ENCODE measurements around the gene CABP7. TPM values are rescaled to one million over a fixed set of nuclear protein-coding genes. Genes with fewer than 3 reads are reported as not detected.

The CABP7 gene
- total RNA-seq, 1 experiment from 2014 or later: not detected

GRCh38 chr22:29712119-29712518 is 7.7 kb upstream of the CABP7 start:
- no TSS peak for BruUV-seq (replicated peaks)
- intact Hi-C loops (cut with micrococcal nuclease): no loop called here
- H3K9ac ChIP-seq (ENCODE audit: low read length): no peak overlapping the region
- DNase-seq (ENCODE audit: low read depth, low spot score) (no peak), ATAC-seq (no peak)
- no peaks in the 10 kb centered on the region for H3K79me2 ChIP-seq (ENCODE audit: insufficient read depth, low read length)
- H3K4me2 ChIP-seq (ENCODE audit: low read length): no peak overlapping the region
- H3K9me3 ChIP-seq (ENCODE audit: control insufficient read depth in 1 of 2, insufficient read depth in 1 of 2, low read depth in 1 of 2, low read length in 2 of 2): no peaks in the 10 kb centered on the region
- H2AFZ ChIP-seq (ENCODE audit: low read depth, low read length, poor library complexity, severe bottlenecking): no peak overlapping the region
- H3K4me1 ChIP-seq (ENCODE audit: control insufficient read depth in 1 of 2, insufficient read depth in 2 of 2, low read length in 2 of 2): no peaks in the 10 kb centered on the region
- CTCF ChIA-PET: interaction anchor here (1.3 kb wide), 1 partner anchor 11 kb away, joined by 4 read pairs; no protein-coding TSS in a partner anchor
- no peak overlapping the region for H3K27ac ChIP-seq (ENCODE audit: low read depth, low read length)
- POLR2A ChIA-PET: no interaction called here
- no peak overlapping the region for H3K4me3 ChIP-seq (replicated peaks in 1 of 2; ENCODE audit: low read depth in 1 of 2, low read length in 2 of 2)
- H3K9me2 ChIP-seq (ENCODE audit: insufficient read depth): no peaks in the 10 kb centered on the region
- RAD21 ChIA-PET (ENCODE audit: low non-redundant PET in 1 of 2, low total read pairs in 2 of 2, uncharacterized antibody in 2 of 2, unreplicated experiment in 2 of 2): no interaction called here
- no peaks in the 10 kb centered on the region for H3K27me3 ChIP-seq (ENCODE audit: insufficient read depth, low read length)
- no peaks in the 10 kb centered on the region for H3K36me3 ChIP-seq (ENCODE audit: control insufficient read depth in 1 of 2, insufficient read depth in 2 of 2, low read length in 2 of 2)
- no peak for TF ChIP-seq CEBPB (IDR thresholded peaks at IDR 0.05; ENCODE audit: low read depth)
- TF ChIP-seq, protein P1, sequence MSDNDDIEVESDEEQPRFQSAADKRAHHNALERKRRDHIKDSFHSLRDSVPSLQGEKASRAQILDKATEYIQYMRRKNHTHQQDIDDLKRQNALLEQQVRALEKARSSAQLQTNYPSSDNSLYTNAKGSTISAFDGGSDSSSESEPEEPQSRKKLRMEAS (IDR thresholded peaks at IDR 0.05): no peak
- no peak for TF ChIP-seq ZNF274 (IDR thresholded peaks at IDR 0.05; ENCODE audit: low read depth, low read length)
- no peak for TF ChIP-seq EGR1 (IDR thresholded peaks at IDR 0.05; ENCODE audit: low read depth)
- no peak for TF ChIP-seq SRF (IDR thresholded peaks at IDR 0.05; ENCODE audit: low read depth)
- TF ChIP-seq POLR2A (IDR thresholded peaks at IDR 0.05; ENCODE audit: borderline replicate concordance, extremely low read depth, insufficient read depth, insufficient read length): no peak
- TF ChIP-seq, protein P2, sequence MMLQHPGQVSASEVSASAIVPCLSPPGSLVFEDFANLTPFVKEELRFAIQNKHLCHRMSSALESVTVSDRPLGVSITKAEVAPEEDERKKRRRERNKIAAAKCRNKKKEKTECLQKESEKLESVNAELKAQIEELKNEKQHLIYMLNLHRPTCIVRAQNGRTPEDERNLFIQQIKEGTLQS (IDR thresholded peaks at IDR 0.05): no peak
- no peak for TF ChIP-seq TCF7L2 (IDR thresholded peaks at IDR 0.05; ENCODE audit: borderline replicate concordance, extremely low read depth, insufficient read depth, insufficient read length)
- no peak for TF ChIP-seq REST (IDR thresholded peaks at IDR 0.05; ENCODE audit: low read depth)
- TF ChIP-seq ZFX (IDR thresholded peaks at IDR 0.05): no peak
- TF ChIP-seq CTCF (IDR thresholded peaks at IDR 0.05 in 2 of 3, conservative IDR thresholded peaks at IDR 0.05 in 1 of 3; ENCODE audit: borderline replicate concordance in 1 of 3, insufficient read depth in 1 of 3, low read depth in 2 of 3, low read length in 2 of 3): no peak
- TF ChIP-seq ELF1 (IDR thresholded peaks at IDR 0.05; ENCODE audit: borderline replicate concordance, low read depth): no peak
- no peak for TF ChIP-seq YY1 (IDR thresholded peaks at IDR 0.05; ENCODE audit: extremely low read depth, insufficient replicate concordance, low read depth, low read length)
- no peak for TF ChIP-seq EZH2phosphoT487 (IDR thresholded peaks at IDR 0.05; ENCODE audit: borderline replicate concordance)
- no peak for TF ChIP-seq POLR2AphosphoS5 (IDR thresholded peaks at IDR 0.05; ENCODE audit: low read depth, low read length)
- H4K20me1 ChIP-seq (ENCODE audit: insufficient read depth): no peaks in the 10 kb centered on the region
